ENCODE data around the gene SNAPC3.
"Not testable (repeated sequence)": the region's sequence is repeated elsewhere in the genome, so short reads cannot be mapped to it uniquely, and the experiment has no call there.

SNAPC3 gene

GRCh38 chr9:15426019-15426418, 3.3 kb downstream of the SNAPC3 start:
- Histone ChIP-seq H3K9me3 (replicated peaks; ENCODE audit: low read length) (no peaks in the 10 kb centered on the region), H3K4me1 (ENCODE audit: control insufficient read depth, insufficient read depth, low read length) (peaks cover 7% of the 10 kb centered on the region), H3K4me2 (ENCODE audit: low read length) (no peak overlapping the region), H3K9ac (ENCODE audit: low read depth, low read length) (no peak overlapping the region), H3K36me3 (ENCODE audit: insufficient read depth, low read length) (peaks cover 32% of the 10 kb centered on the region), H3K27me3 (ENCODE audit: control insufficient read depth, insufficient read depth, low read length) (no peaks in the 10 kb centered on the region), H3K4me3 (ENCODE audit: low read length) (no peak overlapping the region)

- not testable (repeated sequence) for H3K4me3 ChIP-seq (ENCODE audit: low read length); H3K9ac ChIP-seq (ENCODE audit: low read depth, low read length); H3K4me1 ChIP-seq (ENCODE audit: control insufficient read depth, insufficient read depth, low read length); H3K4me2 ChIP-seq (ENCODE audit: low read length); H3K9me3 ChIP-seq (replicated peaks; ENCODE audit: low read length); H3K27me3 ChIP-seq (ENCODE audit: control insufficient read depth, insufficient read depth, low read length)
- H3K36me3 ChIP-seq (ENCODE audit: insufficient read depth, low read length) = peaks cover 33% of the 10 kb centered on the region
Observed at GRCh38 chr9:15427702-15428101, 5.0 kb downstream of the SNAPC3 start.

GRCh38 chr9:15430920-15431844, 8.5 kb downstream of the SNAPC3 start:
- H3K9ac ChIP-seq (ENCODE audit: low read depth, low read length) = no peak overlapping the region

GRCh38 chr9:15433191-15433590, 10.5 kb downstream of the SNAPC3 start:
- Histone ChIP-seq H3K4me2 (ENCODE audit: low read length) (no peak overlapping the region), H3K9ac (ENCODE audit: low read depth, low read length) (no peak overlapping the region), H3K4me1 (ENCODE audit: control insufficient read depth, insufficient read depth, low read length) (no peaks in the 10 kb centered on the region), H3K27me3 (ENCODE audit: control insufficient read depth, insufficient read depth, low read length) (no peaks in the 10 kb centered on the region), H3K4me3 (ENCODE audit: low read length) (no peak overlapping the region), H3K36me3 (ENCODE audit: insufficient read depth, low read length) (peaks cover 40% of the 10 kb centered on the region), H3K9me3 (replicated peaks; ENCODE audit: low read length) (no peaks in the 10 kb centered on the region)

More at GRCh38 chr9:15430920-15431844, 8.5 kb downstream of the SNAPC3 start:
- H3K4me2 ChIP-seq (ENCODE audit: low read length) = no peak overlapping the region
- no peak overlapping the region for H3K4me3 ChIP-seq (ENCODE audit: low read length)
- H3K9me3 ChIP-seq (replicated peaks; ENCODE audit: low read length) = no peaks in the 10 kb centered on the region
- peaks cover 40% of the 10 kb centered on the region for H3K36me3 ChIP-seq (ENCODE audit: insufficient read depth, low read length)
- no peaks in the 10 kb centered on the region for H3K27me3 ChIP-seq (ENCODE audit: control insufficient read depth, insufficient read depth, low read length)
- H3K4me1 ChIP-seq (ENCODE audit: control insufficient read depth, insufficient read depth, low read length) = no peaks in the 10 kb centered on the region

GRCh38 chr9:15433661-15434060, 11.0 kb downstream of the SNAPC3 start:
- no peaks in the 10 kb centered on the region for H3K4me1 ChIP-seq (ENCODE audit: control insufficient read depth, insufficient read depth, low read length)
- no peak overlapping the region for H3K4me3 ChIP-seq (ENCODE audit: low read length)
- no peak overlapping the region for H3K9ac ChIP-seq (ENCODE audit: low read depth, low read length)
- H3K4me2 ChIP-seq (ENCODE audit: low read length) = no peak overlapping the region
- H3K36me3 ChIP-seq (ENCODE audit: insufficient read depth, low read length) = peaks cover 43% of the 10 kb centered on the region
- H3K9me3 ChIP-seq (replicated peaks; ENCODE audit: low read length) = no peaks in the 10 kb centered on the region
- no peaks in the 10 kb centered on the region for H3K27me3 ChIP-seq (ENCODE audit: control insufficient read depth, insufficient read depth, low read length)

GRCh38 chr9:15438891-15439290, 16.2 kb downstream of the SNAPC3 start:
- Histone ChIP-seq H3K4me3 (ENCODE audit: low read length) (no peak overlapping the region), H3K9me3 (replicated peaks; ENCODE audit: low read length) (no peaks in the 10 kb centered on the region), H3K4me1 (ENCODE audit: control insufficient read depth, insufficient read depth, low read length) (no peaks in the 10 kb centered on the region), H3K9ac (ENCODE audit: low read depth, low read length) (no peak overlapping the region), H3K27me3 (ENCODE audit: control insufficient read depth, insufficient read depth, low read length) (no peaks in the 10 kb centered on the region), H3K36me3 (ENCODE audit: insufficient read depth, low read length) (peaks cover 49% of the 10 kb centered on the region), H3K4me2 (ENCODE audit: low read length) (no peak overlapping the region)

GRCh38 chr9:15441841-15442240, 19.2 kb downstream of the SNAPC3 start:
- H3K4me1 ChIP-seq (ENCODE audit: control insufficient read depth, insufficient read depth, low read length); H3K4me2 ChIP-seq (ENCODE audit: low read length); H3K27me3 ChIP-seq (ENCODE audit: control insufficient read depth, insufficient read depth, low read length); H3K4me3 ChIP-seq (ENCODE audit: low read length); H3K9me3 ChIP-seq (replicated peaks; ENCODE audit: low read length); H3K9ac ChIP-seq (ENCODE audit: low read depth, low read length): not testable (repeated sequence)
- H3K36me3 ChIP-seq (ENCODE audit: insufficient read depth, low read length) = peaks cover 58% of the 10 kb centered on the region

- H3K9me3 ChIP-seq (replicated peaks; ENCODE audit: low read length); H3K4me2 ChIP-seq (ENCODE audit: low read length); H3K9ac ChIP-seq (ENCODE audit: low read depth, low read length); H3K4me1 ChIP-seq (ENCODE audit: control insufficient read depth, insufficient read depth, low read length); H3K4me3 ChIP-seq (ENCODE audit: low read length); H3K27me3 ChIP-seq (ENCODE audit: control insufficient read depth, insufficient read depth, low read length): not testable (repeated sequence)
- H3K36me3 ChIP-seq (ENCODE audit: insufficient read depth, low read length) = peaks cover 61% of the 10 kb centered on the region
Observed at GRCh38 chr9:15442264-15442663, 19.6 kb downstream of the SNAPC3 start.

GRCh38 chr9:15444141-15444540, 21.5 kb downstream of the SNAPC3 start:
- Histone ChIP-seq H3K4me3 (ENCODE audit: low read length) (no peak overlapping the region), H3K4me2 (ENCODE audit: low read length) (no peak overlapping the region), H3K36me3 (ENCODE audit: insufficient read depth, low read length) (peaks cover 69% of the 10 kb centered on the region), H3K9me3 (replicated peaks; ENCODE audit: low read length) (no peaks in the 10 kb centered on the region), H3K27me3 (ENCODE audit: control insufficient read depth, insufficient read depth, low read length) (no peaks in the 10 kb centered on the region), H3K9ac (ENCODE audit: low read depth, low read length) (no peak overlapping the region), H3K4me1 (ENCODE audit: control insufficient read depth, insufficient read depth, low read length) (no peaks in the 10 kb centered on the region)

- Histone ChIP-seq H3K9me3 (replicated peaks; ENCODE audit: low read length) (no peaks in the 10 kb centered on the region), H3K27me3 (ENCODE audit: control insufficient read depth, insufficient read depth, low read length) (no peaks in the 10 kb centered on the region), H3K4me2 (ENCODE audit: low read length) (no peak overlapping the region), H3K4me1 (ENCODE audit: control insufficient read depth, insufficient read depth, low read length) (no peaks in the 10 kb centered on the region), H3K36me3 (ENCODE audit: insufficient read depth, low read length) (peaks cover 68% of the 10 kb centered on the region), H3K9ac (ENCODE audit: low read depth, low read length) (no peak overlapping the region), H3K4me3 (ENCODE audit: low read length) (no peak overlapping the region)
Observed at GRCh38 chr9:15453956-15454355, 31.3 kb downstream of the SNAPC3 start.

- no peaks in the 10 kb centered on the region for H3K4me1 ChIP-seq (ENCODE audit: control insufficient read depth, insufficient read depth, low read length)
- no peak overlapping the region for H3K4me3 ChIP-seq (ENCODE audit: low read length)
- no peaks in the 10 kb centered on the region for H3K27me3 ChIP-seq (ENCODE audit: control insufficient read depth, insufficient read depth, low read length)
- no peak overlapping the region for H3K4me2 ChIP-seq (ENCODE audit: low read length)
- peaks cover 76% of the 10 kb centered on the region for H3K36me3 ChIP-seq (ENCODE audit: insufficient read depth, low read length)
- H3K9ac ChIP-seq (ENCODE audit: low read depth, low read length) = no peak overlapping the region
- no peaks in the 10 kb centered on the region for H3K9me3 ChIP-seq (replicated peaks; ENCODE audit: low read length)
Observed at GRCh38 chr9:15461056-15461455, 38.4 kb downstream of the SNAPC3 start.

- Histone ChIP-seq H3K4me2 (ENCODE audit: low read length) (no peak overlapping the region), H3K36me3 (ENCODE audit: insufficient read depth, low read length) (peaks cover 77% of the 10 kb centered on the region), H3K9ac (ENCODE audit: low read depth, low read length) (no peak overlapping the region), H3K27me3 (ENCODE audit: control insufficient read depth, insufficient read depth, low read length) (no peaks in the 10 kb centered on the region), H3K4me1 (ENCODE audit: control insufficient read depth, insufficient read depth, low read length) (no peaks in the 10 kb centered on the region), H3K4me3 (ENCODE audit: low read length) (no peak overlapping the region), H3K9me3 (replicated peaks; ENCODE audit: low read length) (no peaks in the 10 kb centered on the region)
Observed at GRCh38 chr9:15461601-15462000, 38.9 kb downstream of the SNAPC3 start.

Measured in skeletal muscle satellite cell (primary cell).